ENCODE measurements around the gene EHD3. TPM values are rescaled to one million over a fixed set of nuclear protein-coding genes. Genes with fewer than 3 reads are reported as not detected.
A peak's percentile ranks its signal among the peaks of the same experiment; 100 is the strongest.

The EHD3 gene
- total RNA-seq, 1 donor from 2014 or later: 20.9 TPM

GRCh38 chr2:31248139-31248538 is 14.2 kb downstream of the EHD3 start:
- H3K4me3 Mint-ChIP-seq (ENCODE audit: unreplicated experiment): no peak overlapping the region
- H3K9me3 ChIP-seq (ENCODE audit: insufficient read depth, low read depth, low read length): no peaks in the 10 kb centered on the region

GRCh38 chr2:31249009-31249690 is 15.2 kb downstream of the EHD3 start:
- Mint-ChIP-seq H3K27me3 (ENCODE audit: low read depth, unreplicated experiment) (no peaks in the 10 kb centered on the region), H3K9me3 (ENCODE audit: unreplicated experiment) (no peaks in the 10 kb centered on the region), H3K27ac (ENCODE audit: unreplicated experiment) (no peak overlapping the region), H3K4me3 (ENCODE audit: unreplicated experiment) (no peak overlapping the region), H3K36me3 (ENCODE audit: low read depth, unreplicated experiment) (peaks cover 21% of the 10 kb centered on the region), H3K4me1 (ENCODE audit: low read depth, unreplicated experiment) (peaks cover 17% of the 10 kb centered on the region)
- no peaks in the 10 kb centered on the region for H3K9me3 ChIP-seq (ENCODE audit: insufficient read depth, low read depth, low read length)
- H3K79me2 ChIP-seq (ENCODE audit: insufficient read depth, low read length): no peaks in the 10 kb centered on the region
- H4K20me1 ChIP-seq (ENCODE audit: insufficient read depth, low read length): peaks cover 49% of the 10 kb centered on the region
- H3K4me3 ChIP-seq (ENCODE audit: insufficient read depth, low read depth, low read length): no peak overlapping the region
- peaks cover 6% of the 10 kb centered on the region for H3K4me1 ChIP-seq (ENCODE audit: insufficient read depth, low read length)
- peaks cover 12% of the 10 kb centered on the region for H3K36me3 ChIP-seq (ENCODE audit: insufficient read depth, low read length)
- H3K9ac ChIP-seq (ENCODE audit: low read length): no peak overlapping the region
- no peak overlapping the region for H3K4me2 ChIP-seq (ENCODE audit: low read length)
- no peak overlapping the region for H3K27ac ChIP-seq (ENCODE audit: low read depth, low read length)
- H2AFZ ChIP-seq (ENCODE audit: low read depth, low read length): no peak overlapping the region
- no peaks in the 10 kb centered on the region for H3K27me3 ChIP-seq (ENCODE audit: insufficient read depth, low read length)
- TF ChIP-seq EZH2 (IDR thresholded peaks at IDR 0.05; ENCODE audit: insufficient read depth, low read length) (no peak), CTCF (IDR thresholded peaks at IDR 0.05; ENCODE audit: insufficient read depth, low read depth, low read length) (no peak)
- DNase-seq (ENCODE audit: low read depth): no peak
- FAIRE-seq: no peak

More at GRCh38 chr2:31248139-31248538, 14.2 kb downstream of the EHD3 start:
- Mint-ChIP-seq H3K4me1 (ENCODE audit: low read depth, unreplicated experiment) (peaks cover 17% of the 10 kb centered on the region), H3K27me3 (ENCODE audit: low read depth, unreplicated experiment) (no peaks in the 10 kb centered on the region), H3K36me3 (ENCODE audit: low read depth, unreplicated experiment) (peaks cover 21% of the 10 kb centered on the region), H3K27ac (ENCODE audit: unreplicated experiment) (no peak overlapping the region), H3K9me3 (ENCODE audit: unreplicated experiment) (no peaks in the 10 kb centered on the region)
- Histone ChIP-seq H2AFZ (ENCODE audit: low read depth, low read length) (no peak overlapping the region), H3K27ac (ENCODE audit: low read depth, low read length) (no peak overlapping the region), H4K20me1 (ENCODE audit: insufficient read depth, low read length) (peaks cover 43% of the 10 kb centered on the region), H3K9ac (ENCODE audit: low read length) (no peak overlapping the region), H3K4me1 (ENCODE audit: insufficient read depth, low read length) (peaks cover 6% of the 10 kb centered on the region), H3K4me2 (ENCODE audit: low read length) (peak overlapping the region; percentile 5), H3K4me3 (ENCODE audit: insufficient read depth, low read depth, low read length) (no peak overlapping the region), H3K36me3 (ENCODE audit: insufficient read depth, low read length) (peaks cover 12% of the 10 kb centered on the region), H3K79me2 (ENCODE audit: insufficient read depth, low read length) (no peaks in the 10 kb centered on the region), H3K27me3 (ENCODE audit: insufficient read depth, low read length) (no peaks in the 10 kb centered on the region)
- TF ChIP-seq CTCF (IDR thresholded peaks at IDR 0.05; ENCODE audit: insufficient read depth, low read depth, low read length): no peak
- TF ChIP-seq EZH2 (IDR thresholded peaks at IDR 0.05; ENCODE audit: insufficient read depth, low read length): no peak
- DNase-seq (ENCODE audit: low read depth) (no peak), FAIRE-seq (no peak)

- H3K4me2 ChIP-seq (ENCODE audit: low read length): no peak overlapping the region
- H3K36me3 ChIP-seq (ENCODE audit: insufficient read depth, low read length): peaks cover 8% of the 10 kb centered on the region
- no peak overlapping the region for H3K4me3 ChIP-seq (ENCODE audit: insufficient read depth, low read depth, low read length)
- peaks cover 50% of the 10 kb centered on the region for H4K20me1 ChIP-seq (ENCODE audit: insufficient read depth, low read length)
- Mint-ChIP-seq H3K4me3 (ENCODE audit: unreplicated experiment) (no peak overlapping the region), H3K27ac (ENCODE audit: unreplicated experiment) (no peak overlapping the region), H3K36me3 (ENCODE audit: low read depth, unreplicated experiment) (peaks cover 24% of the 10 kb centered on the region), H3K27me3 (ENCODE audit: low read depth, unreplicated experiment) (no peaks in the 10 kb centered on the region), H3K9me3 (ENCODE audit: unreplicated experiment) (no peaks in the 10 kb centered on the region), H3K4me1 (ENCODE audit: low read depth, unreplicated experiment) (peaks cover 15% of the 10 kb centered on the region)
- FAIRE-seq (no peak), DNase-seq (ENCODE audit: low read depth) (no peak)
- no peak overlapping the region for H2AFZ ChIP-seq (ENCODE audit: low read depth, low read length)
- no peaks in the 10 kb centered on the region for H3K79me2 ChIP-seq (ENCODE audit: insufficient read depth, low read length)
- no peak for TF ChIP-seq CTCF (IDR thresholded peaks at IDR 0.05; ENCODE audit: insufficient read depth, low read depth, low read length)
- TF ChIP-seq EZH2 (IDR thresholded peaks at IDR 0.05; ENCODE audit: insufficient read depth, low read length): no peak
- H3K27me3 ChIP-seq (ENCODE audit: insufficient read depth, low read length): no peaks in the 10 kb centered on the region
- no peaks in the 10 kb centered on the region for H3K9me3 ChIP-seq (ENCODE audit: insufficient read depth, low read depth, low read length)
- H3K4me1 ChIP-seq (ENCODE audit: insufficient read depth, low read length): peaks cover 6% of the 10 kb centered on the region
- H3K27ac ChIP-seq (ENCODE audit: low read depth, low read length): no peak overlapping the region
- H3K9ac ChIP-seq (ENCODE audit: low read length): no peak overlapping the region
Observed at GRCh38 chr2:31251018-31251417, 17.1 kb downstream of the EHD3 start.
